IPS-20b (cell line): Measurements from ENCODE around the gene POC5.

ENCODE experiments used
- H3K27ac ChIP-seq: one replicate; pipeline ENCODE4 v1.5.1; 2013; ENCODE audit warnings: low read length
- H3K27me3 ChIP-seq: 2 replicates; pipeline ENCODE4 v1.6.1; 2013; ENCODE audit warnings: mild to moderate bottlenecking, low read length, inconsistent platforms; ENCODE audit not compliant: insufficient read depth
- H3K36me3 ChIP-seq: 2 replicates; pipeline ENCODE4 v1.6.1; 2013; ENCODE audit warnings: low read depth, mild to moderate bottlenecking, inconsistent platforms, low read length, moderate library complexity; ENCODE audit not compliant: insufficient read depth
- H3K4me1 ChIP-seq: 2 replicates; pipeline ENCODE4 v1.6.1; 2013; ENCODE audit warnings: mild to moderate bottlenecking, control low read depth, inconsistent platforms, low read length, moderate library complexity; ENCODE audit not compliant: insufficient read depth
- H3K4me3 ChIP-seq: 2 replicates; pipeline ENCODE4 v1.5.1; 2013; ENCODE audit warnings: mild to moderate bottlenecking, low read length, inconsistent platforms
- H3K9ac ChIP-seq: 2 replicates; pipeline ENCODE4 v1.6.1; 2013; ENCODE audit warnings: low read depth, mild to moderate bottlenecking, inconsistent platforms, low read length, moderate library complexity
- H3K9me3 ChIP-seq: 2 replicates; pipeline ENCODE4 v1.6.1; 2013; ENCODE audit warnings: mild to moderate bottlenecking, low read depth, low read length, inconsistent platforms; ENCODE audit not compliant: insufficient read depth

The POC5 gene

GRCh38 chr5:75670577-75670976 is 46.7 kb downstream of the POC5 start:
- H3K4me3 ChIP-seq = no peak overlapping the region
- no peaks in the 10 kb centered on the region for H3K27me3 ChIP-seq
- H3K9ac ChIP-seq = no peak overlapping the region
- peaks cover 10% of the 10 kb centered on the region; the same call in 1 of the 2 replicates for H3K4me1 ChIP-seq
- H3K9me3 ChIP-seq = no peaks in the 10 kb centered on the region
- H3K27ac ChIP-seq = no peak overlapping the region
- peaks cover 15% of the 10 kb centered on the region for H3K36me3 ChIP-seq

GRCh38 chr5:75668977-75669689 is 48.1 kb downstream of the POC5 start:
- Histone ChIP-seq H3K27me3 (no peaks in the 10 kb centered on the region), H3K27ac (no peak overlapping the region), H3K4me1 (peaks cover 10% of the 10 kb centered on the region; the same call in 1 of the 2 replicates), H3K9me3 (no peaks in the 10 kb centered on the region), H3K36me3 (peaks cover 4% of the 10 kb centered on the region), H3K4me3 (no peak overlapping the region; the same call in 1 of the 2 replicates), H3K9ac (no peak overlapping the region)

- Histone ChIP-seq H3K9ac (no peak overlapping the region), H3K27me3 (no peaks in the 10 kb centered on the region), H3K4me1 (peaks cover 10% of the 10 kb centered on the region; the same call in 1 of the 2 replicates), H3K27ac (no peak overlapping the region), H3K9me3 (no peaks in the 10 kb centered on the region), H3K36me3 (peaks cover 4% of the 10 kb centered on the region; the same call in 1 of the 2 replicates), H3K4me3 (no peak overlapping the region)
These were observed 48.8 kb downstream of the POC5 start for GRCh38 chr5:75668445-75668844.

- Histone ChIP-seq H3K27me3 (no peaks in the 10 kb centered on the region), H3K9me3 (no peaks in the 10 kb centered on the region), H3K27ac (no peak overlapping the region), H3K4me3 (no peak overlapping the region), H3K9ac (no peak overlapping the region), H3K36me3 (no peaks in the 10 kb centered on the region), H3K4me1 (peaks cover 10% of the 10 kb centered on the region; the same call in 1 of the 2 replicates)
These were observed 49.7 kb downstream of the POC5 start for GRCh38 chr5:75667586-75667985.

- Histone ChIP-seq H3K9ac (no peak overlapping the region), H3K4me1 (peaks cover 10% of the 10 kb centered on the region; the same call in 1 of the 2 replicates), H3K27me3 (no peaks in the 10 kb centered on the region), H3K36me3 (no peaks in the 10 kb centered on the region), H3K4me3 (no peak overlapping the region), H3K9me3 (no peaks in the 10 kb centered on the region), H3K27ac (no peak overlapping the region)
These were observed 50.4 kb downstream of the POC5 start for GRCh38 chr5:75666801-75667200.

GRCh38 chr5:75664979-75665378 is 52.3 kb downstream of the POC5 start:
- no peak overlapping the region for H3K9ac ChIP-seq
- no peaks in the 10 kb centered on the region for H3K9me3 ChIP-seq
- H3K4me1 ChIP-seq = peaks cover 10% of the 10 kb centered on the region; the same call in 1 of the 2 replicates
- H3K36me3 ChIP-seq = no peaks in the 10 kb centered on the region
- H3K27me3 ChIP-seq = no peaks in the 10 kb centered on the region
- H3K27ac ChIP-seq = no peak overlapping the region
- H3K4me3 ChIP-seq = no peak overlapping the region

GRCh38 chr5:75663579-75664284 is 53.5 kb downstream of the POC5 start:
- no peak overlapping the region for H3K27ac ChIP-seq
- peaks cover 2% of the 10 kb centered on the region; the same call in 1 of the 2 replicates for H3K4me1 ChIP-seq
- no peaks in the 10 kb centered on the region for H3K36me3 ChIP-seq
- no peaks in the 10 kb centered on the region for H3K9me3 ChIP-seq
- H3K4me3 ChIP-seq = no peak overlapping the region
- no peaks in the 10 kb centered on the region for H3K27me3 ChIP-seq
- H3K9ac ChIP-seq = no peak overlapping the region

- no peak overlapping the region for H3K27ac ChIP-seq
- no peak overlapping the region for H3K9ac ChIP-seq
- no peaks in the 10 kb centered on the region for H3K27me3 ChIP-seq
- no peaks in the 10 kb centered on the region for H3K4me1 ChIP-seq
- H3K9me3 ChIP-seq = no peaks in the 10 kb centered on the region
- no peak overlapping the region for H3K4me3 ChIP-seq
- no peaks in the 10 kb centered on the region for H3K36me3 ChIP-seq
These were observed 55.2 kb downstream of the POC5 start for GRCh38 chr5:75662061-75662460.

GRCh38 chr5:75660678-75661465 is 56.4 kb downstream of the POC5 start:
- Histone ChIP-seq H3K4me3 (no peak overlapping the region), H3K27me3 (no peaks in the 10 kb centered on the region), H3K36me3 (no peaks in the 10 kb centered on the region), H3K27ac (no peak overlapping the region), H3K9ac (no peak overlapping the region), H3K9me3 (no peaks in the 10 kb centered on the region), H3K4me1 (0 out of 2 replicates have a peak, but pooled peaks cover 3% of the 10 kb centered on the region)

- no peak overlapping the region for H3K4me3 ChIP-seq
- H3K9ac ChIP-seq = no peak overlapping the region
- no peaks in the 10 kb centered on the region for H3K27me3 ChIP-seq
- H3K9me3 ChIP-seq = no peaks in the 10 kb centered on the region
- no peaks in the 10 kb centered on the region for H3K36me3 ChIP-seq
- H3K4me1 ChIP-seq = 0 out of 2 replicates have a peak, but pooled peaks cover 3% of the 10 kb centered on the region
- no peak overlapping the region for H3K27ac ChIP-seq
These were observed 57.3 kb downstream of the POC5 start for GRCh38 chr5:75659791-75660450.
